Mesenchymal stem cell (in vitro differentiated cells and primary cell): ENCODE measurements around the gene MKNK2.

Experiments
- DNase-seq: peaks from one replicate; pipeline ENCODE4 v3.0.0-alpha.2; 2013
- H2AFZ ChIP-seq: one replicate; pipeline ENCODE4 v1.6.1; 2013; ENCODE audit warnings: low read depth, mild to moderate bottlenecking, control low read depth, inconsistent platforms, low read length, moderate library complexity
- H2AK5ac ChIP-seq: 2 replicates; pipeline ENCODE4 v1.6.1; 2013; ENCODE audit warnings: low read length, moderate library complexity, mild to moderate bottlenecking, inconsistent platforms; ENCODE audit not compliant: severe bottlenecking
- H2BK120ac ChIP-seq: one replicate; pipeline ENCODE4 v1.6.1; 2013; ENCODE audit warnings: low read depth, mild to moderate bottlenecking, inconsistent platforms, low read length, moderate library complexity
- H2BK12ac ChIP-seq, 2 experiments: one replicate each; pipeline ENCODE4 v1.6.1; 2013; ENCODE audit warnings: inconsistent platforms in 2 of 2, low read length in 2 of 2, mild to moderate bottlenecking in 2 of 2, moderate library complexity in 2 of 2, control low read depth in 1 of 2
- H2BK15ac ChIP-seq: one replicate; pipeline ENCODE4 v1.6.1; 2013; ENCODE audit warnings: mild to moderate bottlenecking, low read depth, inconsistent platforms; ENCODE audit not compliant: poor library complexity, severe bottlenecking
- H2BK5ac ChIP-seq: 2 replicates; pipeline ENCODE4 v1.6.1; 2013; ENCODE audit warnings: low read depth, mild to moderate bottlenecking, low read length, control low read depth, inconsistent platforms; ENCODE audit not compliant: poor library complexity, severe bottlenecking
- H3K14ac ChIP-seq, 2 experiments: one replicate each; pipeline ENCODE4 v1.6.1; 2013; ENCODE audit warnings: inconsistent platforms in 2 of 2, low read length in 2 of 2, control low read depth in 1 of 2, mild to moderate bottlenecking in 1 of 2, moderate library complexity in 1 of 2
- H3K18ac ChIP-seq, 2 experiments: one replicate each; pipeline ENCODE4 v1.6.1; 2013; ENCODE audit warnings: inconsistent platforms in 2 of 2, low read length in 2 of 2, control low read depth in 1 of 2, low read depth in 1 of 2, mild to moderate bottlenecking in 1 of 2
- H3K23ac ChIP-seq, 2 experiments: one replicate each; pipeline ENCODE4 v1.6.1; 2013; ENCODE audit warnings: inconsistent platforms in 2 of 2, low read length in 2 of 2, mild to moderate bottlenecking in 2 of 2, moderate library complexity in 2 of 2, control low read depth in 1 of 2
- H3K27ac ChIP-seq: 2 replicates; pipeline ENCODE4 v1.5.1; 2013; ENCODE audit warnings: mild to moderate bottlenecking, moderate library complexity, low read length, control low read depth, inconsistent platforms; ENCODE audit not compliant: poor library complexity, severe bottlenecking
- H3K27me3 ChIP-seq, 2 experiments: 2 replicates each; pipeline versions ENCODE4 v1.6.1 to v1.7.0; 2013; ENCODE audit warnings: low read length in 2 of 2, mild to moderate bottlenecking in 2 of 2, moderate library complexity in 2 of 2, control low read depth in 1 of 2, inconsistent platforms in 1 of 2; ENCODE audit not compliant: control insufficient read depth in 1 of 2, insufficient read depth in 1 of 2
- H3K36me3 ChIP-seq, 2 experiments: 2 replicates each; pipeline versions ENCODE4 v1.6.1 to v1.7.0; 2013; ENCODE audit warnings: low read length in 2 of 2, control low read depth in 1 of 2, inconsistent platforms in 1 of 2, low read depth in 1 of 2, mild to moderate bottlenecking in 1 of 2; ENCODE audit not compliant: insufficient read depth in 2 of 2, control insufficient read depth in 1 of 2
- H3K4ac ChIP-seq, 2 experiments: one replicate each; pipeline ENCODE4 v1.6.1; 2013; ENCODE audit warnings: inconsistent platforms in 2 of 2, low read length in 2 of 2, mild to moderate bottlenecking in 2 of 2, moderate library complexity in 2 of 2, control low read depth in 1 of 2, low read depth in 1 of 2
- H3K4me1 ChIP-seq: 2 replicates; pipeline ENCODE4 v1.6.1; 2013; ENCODE audit warnings: low read depth, low read length, control low read depth; ENCODE audit not compliant: control insufficient read depth, insufficient read depth
- H3K4me2 ChIP-seq: 2 replicates; pipeline ENCODE4 v1.6.1; 2013; ENCODE audit warnings: low read length, mild to moderate bottlenecking, inconsistent platforms; ENCODE audit not compliant: poor library complexity, severe bottlenecking
- H3K4me3 ChIP-seq, 2 experiments: 2 replicates each; pipeline versions ENCODE4 v1.5.1 to v1.7.0; 2013; ENCODE audit warnings: low read length in 2 of 2, mild to moderate bottlenecking in 2 of 2, control low read depth in 1 of 2, low read depth in 1 of 2; ENCODE audit not compliant: insufficient read depth in 1 of 2
- H3K79me1 ChIP-seq: replicated peaks from 2 replicates; pipeline ENCODE4 v1.6.1; 2013; ENCODE audit warnings: mild to moderate bottlenecking, control low read depth, low read length, inconsistent platforms; ENCODE audit not compliant: poor library complexity, severe bottlenecking
- H3K9ac ChIP-seq: 2 replicates; pipeline ENCODE4 v1.7.0; 2013; ENCODE audit warnings: mild to moderate bottlenecking, low read length, moderate library complexity
- H3K9me3 ChIP-seq: 2 replicates; pipeline ENCODE4 v1.7.0; 2013; ENCODE audit warnings: mild to moderate bottlenecking, low read length; ENCODE audit not compliant: control insufficient read depth
- H4K8ac ChIP-seq: one replicate; pipeline ENCODE4 v1.6.1; 2013; ENCODE audit warnings: inconsistent platforms, mild to moderate bottlenecking, low read length, moderate library complexity
- H4K91ac ChIP-seq: one replicate; pipeline ENCODE4 v1.6.1; 2013; ENCODE audit warnings: mild to moderate bottlenecking, low read length, inconsistent platforms
- WGBS: methylation state at CpG from one replicate; pipeline ENCODE4 v1.1.7; 2013; ENCODE audit warnings: mixed read lengths; 5-methylcytosine and 5-hydroxymethylcytosine counted together

Gene MKNK2

GRCh38 chr19:2047076-2047448, 4.0 kb downstream of the MKNK2 start:
- H2BK12ac ChIP-seq = no peak overlapping the region
- no peak overlapping the region for H2BK5ac ChIP-seq
- 86% methylated on average over 6 of the region's 6 CpGs for WGBS
- H3K9me3 ChIP-seq = no peaks in the 10 kb centered on the region
- H2BK15ac ChIP-seq = peak overlapping the region; percentile 53
- H3K4me1 ChIP-seq = peaks cover 72% of the 10 kb centered on the region
- no peak overlapping the region for H2AFZ ChIP-seq
- no peak for DNase-seq
- peaks cover 38% of the 10 kb centered on the region for H3K79me1 ChIP-seq
- H3K27ac ChIP-seq = no peak overlapping the region
- no peak overlapping the region for H4K8ac ChIP-seq
- no peaks in the 10 kb centered on the region for H3K27me3 ChIP-seq
- peak overlapping the region in 1 of 2 experiments; percentile 43 for H3K18ac ChIP-seq
- H3K9ac ChIP-seq = no peak overlapping the region
- H3K14ac ChIP-seq = peak overlapping the region in 1 of 2 experiments; percentile 29
- no peak overlapping the region for H3K4ac ChIP-seq
- no peak overlapping the region for H2BK120ac ChIP-seq
- no peak overlapping the region for H3K4me3 ChIP-seq
- H4K91ac ChIP-seq = no peak overlapping the region
- no peak overlapping the region for H2AK5ac ChIP-seq
- H3K23ac ChIP-seq = no peak overlapping the region
- peaks cover 52 to 71% of the 10 kb centered on the region in 2 experiments for H3K36me3 ChIP-seq
- no peak overlapping the region for H3K4me2 ChIP-seq

- no peak overlapping the region for H4K8ac ChIP-seq
Observed at GRCh38 chr19:2046046-2046907, 4.8 kb downstream of the MKNK2 start.

GRCh38 chr19:2045501-2046045, 5.5 kb downstream of the MKNK2 start:
- no peak overlapping the region for H4K91ac ChIP-seq
- no peak overlapping the region for H3K4ac ChIP-seq
- no peaks in the 10 kb centered on the region for H3K27me3 ChIP-seq
- H3K18ac ChIP-seq = no peak overlapping the region
- H3K4me1 ChIP-seq = peaks cover 78% of the 10 kb centered on the region
- no peak overlapping the region for H4K8ac ChIP-seq
- H2BK120ac ChIP-seq = no peak overlapping the region
- H3K27ac ChIP-seq = no peak overlapping the region
- no peak overlapping the region for H3K23ac ChIP-seq
- no peak overlapping the region for H3K4me3 ChIP-seq
- WGBS = 90% methylated on average over 14 of the region's 14 CpGs
- no peak overlapping the region for H3K14ac ChIP-seq
- H2BK5ac ChIP-seq = no peak overlapping the region
- no peak overlapping the region for H3K4me2 ChIP-seq
- peaks cover 46% of the 10 kb centered on the region for H3K79me1 ChIP-seq
- H3K36me3 ChIP-seq = peaks cover 65 to 85% of the 10 kb centered on the region in 2 experiments
- no peak overlapping the region for H3K9ac ChIP-seq
- H2AK5ac ChIP-seq = no peak overlapping the region
- no peak for DNase-seq
- H2BK12ac ChIP-seq = no peak overlapping the region
- H3K9me3 ChIP-seq = no peaks in the 10 kb centered on the region
- no peak overlapping the region for H2AFZ ChIP-seq
- H2BK15ac ChIP-seq = no peak overlapping the region

More at GRCh38 chr19:2046046-2046907, 4.8 kb downstream of the MKNK2 start:
- H2BK15ac ChIP-seq = no peak overlapping the region
- no peak overlapping the region for H3K4ac ChIP-seq
- H2BK120ac ChIP-seq = no peak overlapping the region
- peaks cover 41% of the 10 kb centered on the region for H3K79me1 ChIP-seq
- no peak overlapping the region for H3K27ac ChIP-seq
- H2AK5ac ChIP-seq = no peak overlapping the region
- H4K91ac ChIP-seq = no peak overlapping the region
- no peak overlapping the region for H3K4me3 ChIP-seq
- no peak overlapping the region for H2BK12ac ChIP-seq
- WGBS = 96% methylated on average over 49 of the region's 50 CpGs
- no peak overlapping the region for H3K23ac ChIP-seq
- no peak overlapping the region for H3K4me2 ChIP-seq
- H3K14ac ChIP-seq = no peak overlapping the region
- no peak overlapping the region for H3K18ac ChIP-seq
- DNase-seq = no peak
- no peak overlapping the region for H2AFZ ChIP-seq
- no peaks in the 10 kb centered on the region for H3K27me3 ChIP-seq
- no peaks in the 10 kb centered on the region for H3K9me3 ChIP-seq
- no peak overlapping the region for H2BK5ac ChIP-seq
- H3K36me3 ChIP-seq = peaks cover 58 to 78% of the 10 kb centered on the region in 2 experiments
- H3K9ac ChIP-seq = no peak overlapping the region
- peaks cover 71% of the 10 kb centered on the region for H3K4me1 ChIP-seq

- no peak overlapping the region for H3K4me2 ChIP-seq
- no peak overlapping the region for H2AFZ ChIP-seq
- no peak overlapping the region for H2BK12ac ChIP-seq
- DNase-seq = no peak
- no peak overlapping the region for H3K18ac ChIP-seq
- H4K91ac ChIP-seq = peak overlapping the region; percentile 16
- H2BK5ac ChIP-seq = no peak overlapping the region
- H3K36me3 ChIP-seq = peaks cover 70 to 91% of the 10 kb centered on the region in 2 experiments
- H3K9ac ChIP-seq = no peak overlapping the region
- no peak overlapping the region for H2AK5ac ChIP-seq
- no peaks in the 10 kb centered on the region for H3K9me3 ChIP-seq
- H2BK15ac ChIP-seq = no peak overlapping the region
- WGBS = 94% methylated on average over 18 of the region's 18 CpGs
- H3K4ac ChIP-seq = peak overlapping the region in 1 of 2 experiments; percentile 21
- no peak overlapping the region for H3K14ac ChIP-seq
- H3K4me1 ChIP-seq = peaks cover 80% of the 10 kb centered on the region
- peaks cover 50% of the 10 kb centered on the region for H3K79me1 ChIP-seq
- no peak overlapping the region for H3K23ac ChIP-seq
- no peak overlapping the region for H4K8ac ChIP-seq
- no peak overlapping the region for H2BK120ac ChIP-seq
- H3K27ac ChIP-seq = no peak overlapping the region
- no peaks in the 10 kb centered on the region for H3K27me3 ChIP-seq
- H3K4me3 ChIP-seq = no peak overlapping the region
Observed at GRCh38 chr19:2044709-2045500, 6.1 kb downstream of the MKNK2 start.
